HepG2 (cell line): ENCODE measurements around the gene EEF1A2. TPM values are rescaled to one million over a fixed set of nuclear protein-coding genes. Genes with fewer than 3 reads are reported as not detected.

ENCODE experiments used
- AGO1 ChIP-seq: fragments of 200-400 bp; formaldehyde crosslinking; IDR thresholded peaks from 2 replicates; pipeline ENCODE4 v1.6.1; 2017; ENCODE audit warnings: mild to moderate bottlenecking, low read depth, low read length, moderate library complexity; ENCODE audit not compliant: poor library complexity, severe bottlenecking
- ATF7 ChIP-seq, 2 experiments: fragments of 450-650 bp in 1 of 2; sonication (generic) in 1 of 2; formaldehyde crosslinking in 1 of 2; IDR thresholded peaks; 2 replicates each; pipeline versions ENCODE4 v1.4.0 to v1.6.1; 2016 to 2020; ENCODE audit warnings: antibody characterized with exemption in 1 of 2, mild to moderate bottlenecking in 1 of 2, missing genetic modification reagents in 1 of 2
- BCL3 ChIP-seq: sonication (generic); formaldehyde crosslinking; IDR thresholded peaks from 2 replicates; pipeline ENCODE4 v1.5.1; 2020; ENCODE audit warnings: mild to moderate bottlenecking, missing genetic modification reagents, moderate library complexity
- CBFB ChIP-seq: sonication (generic); formaldehyde crosslinking; IDR thresholded peaks from 2 replicates; pipeline ENCODE4 v1.4.0; 2020; ENCODE audit warnings: missing genetic modification reagents
- CC2D1A ChIP-seq: sonication (generic); formaldehyde crosslinking; IDR thresholded peaks from 2 replicates; pipeline ENCODE4 v1.8.1; 2023; ENCODE audit warnings: mild to moderate bottlenecking, missing genetic modification reagents
- GATAD1 ChIP-seq: IDR thresholded peaks from 2 replicates; pipeline ENCODE4 v1.6.1; 2016; ENCODE audit warnings: missing genetic modification reagents, missing compliant biosample characterization
- JDP2 ChIP-seq: sonication (generic); formaldehyde crosslinking; IDR thresholded peaks from 2 replicates; pipeline ENCODE4 v1.8.1; 2022; ENCODE audit warnings: missing genetic modification reagents, borderline replicate concordance
- NFE2L1 ChIP-seq: sonication (generic); formaldehyde crosslinking; IDR thresholded peaks from 2 replicates; pipeline ENCODE4 v1.4.0; 2020; ENCODE audit warnings: missing genetic modification reagents, mild to moderate bottlenecking, borderline replicate concordance
- NRL ChIP-seq: sonication (generic); formaldehyde crosslinking; IDR thresholded peaks from 2 replicates; pipeline ENCODE4 v1.5.0; 2020; ENCODE audit warnings: missing genetic modification reagents, mild to moderate bottlenecking, moderate library complexity, borderline replicate concordance
- PCBP2 ChIP-seq: fragments of 200-400 bp; formaldehyde crosslinking; optimal IDR thresholded peaks from 2 replicates; pipeline ENCODE3; 2018; ENCODE audit warnings: low read length, low read depth; ENCODE audit not compliant: poor library complexity, severe bottlenecking
- RAD21 ChIP-seq: fragments of 450-650 bp; formaldehyde crosslinking; IDR thresholded peaks from 2 replicates; pipeline ENCODE4 v1.5.0; 2020; ENCODE audit warnings: mild to moderate bottlenecking
- RBM39 ChIP-seq: fragments of 200-400 bp; formaldehyde crosslinking; IDR thresholded peaks from one replicate; pipeline ENCODE4 v1.6.1; 2018; ENCODE audit warnings: antibody characterized with exemption, mild to moderate bottlenecking, low read depth, low read length; ENCODE audit not compliant: poor library complexity, severe bottlenecking
- SETDB1 ChIP-seq: sonication (generic); formaldehyde crosslinking; IDR thresholded peaks from 2 replicates; pipeline ENCODE4 v1.5.1; 2020; ENCODE audit warnings: missing genetic modification reagents, mild to moderate bottlenecking, borderline replicate concordance
- SP2 ChIP-seq: sonication (generic); formaldehyde crosslinking; IDR thresholded peaks from 2 replicates; pipeline ENCODE4 v1.5.1; 2020; ENCODE audit warnings: mild to moderate bottlenecking, missing genetic modification reagents
- SSRP1 ChIP-seq: IDR thresholded peaks from 2 replicates; pipeline ENCODE4 v1.6.1; 2016; ENCODE audit warnings: control low read depth
- TEAD2 ChIP-seq: sonication (generic); formaldehyde crosslinking; IDR thresholded peaks from 2 replicates; pipeline ENCODE4 v1.9.0; 2021; ENCODE audit warnings: missing genetic modification reagents
- THAP9 ChIP-seq: sonication (generic); formaldehyde crosslinking; IDR thresholded peaks from 2 replicates; pipeline ENCODE4; 2020; ENCODE audit warnings: missing genetic modification reagents, mild to moderate bottlenecking, borderline replicate concordance
- XRCC5 ChIP-seq: fragments of 200-400 bp; formaldehyde crosslinking; optimal IDR thresholded peaks from 2 replicates; pipeline ENCODE3; 2017; ENCODE audit warnings: mild to moderate bottlenecking, low read length
- ZKSCAN8 ChIP-seq: IDR thresholded peaks from 2 replicates; pipeline ENCODE4 v1.6.1; 2016; ENCODE audit warnings: borderline replicate concordance, missing genetic modification reagents, missing compliant biosample characterization
- ZNF224 ChIP-seq: sonication (generic); formaldehyde crosslinking; IDR thresholded peaks from 2 replicates; pipeline ENCODE4 v1.5.0; 2020; ENCODE audit warnings: mild to moderate bottlenecking, missing genetic modification reagents
- ZNF235 ChIP-seq: sonication (generic); formaldehyde crosslinking; IDR thresholded peaks from 2 replicates; pipeline ENCODE4 v1.8.1; 2023; ENCODE audit warnings: mild to moderate bottlenecking, missing genetic modification reagents, borderline replicate concordance
- ZNF274 ChIP-seq: sonication (generic); formaldehyde crosslinking; IDR thresholded peaks from 2 replicates; pipeline ENCODE4 v1.5.1; 2020; ENCODE audit warnings: mild to moderate bottlenecking, missing genetic modification reagents
- ZNF333 ChIP-seq: sonication (generic); formaldehyde crosslinking; IDR thresholded peaks from 2 replicates; pipeline ENCODE4 v1.4.0; 2020; ENCODE audit warnings: mild to moderate bottlenecking, missing genetic modification reagents, borderline replicate concordance
- ZNF547 ChIP-seq: sonication (generic); formaldehyde crosslinking; IDR thresholded peaks from 2 replicates; pipeline ENCODE4 v1.5.1; 2020; ENCODE audit warnings: mild to moderate bottlenecking, missing genetic modification reagents
- polyA plus RNA-seq, 8 experiments: library from polyadenylated mRNA; depleted of rRNA in 3 of 8; stranded (reverse) in 7 of 8; unstranded in 1 of 8; fragments of >200 nt; fragmentation: Illumina TruSeq in 4 of 8; extraction: Trizol in 4 of 8; gene quantifications; 2 replicates each; pipeline versions ENCODE4 v1.2.1 to v1.2.3, GENCODE V29; 2011 to 2016; ENCODE audit warnings: low read depth in 4 of 8, missing spikeins in 1 of 8, mixed read lengths in 1 of 8; ENCODE audit not compliant: insufficient read depth in 1 of 8
- total RNA-seq, 5 experiments: library from RNA; depleted of rRNA; stranded (reverse); fragments of >200 nt; fragmentation: Illumina TruSeq; extraction: Trizol; gene quantifications; 2 replicates each; pipeline ENCODE4 v1.2.3, GENCODE V29; 2016; ENCODE audit warnings: low read depth in 1 of 5

Gene EEF1A2
- total and polyA plus RNA-seq, 2 of the 13 experiments (the other 11 are each of a cell fraction or from before 2014, with no cell fraction given), result 0.44 to 0.87 TPM

- TF ChIP-seq PCBP2 (no peak), XRCC5 (no peak), TEAD2 (CRISPR knock-in tag) (no peak), ATF7 (IDR thresholded peaks at IDR 0.05) (no peak), ATF7 (CRISPR knock-in tag; IDR thresholded peaks at IDR 0.05) (0 out of 2 replicates have a peak, but pooled peaks have one; percentile 8), ZNF333 (peak; percentile 75), ZNF547 (CRISPR knock-in tag) (0 out of 2 replicates have a peak, but pooled peaks have one; percentile 3), GATAD1 (no peak), NFE2L1 (no peak), BCL3 (CRISPR knock-in tag) (peak; percentile 18; the same call in 1 of the 2 replicates), JDP2 (CRISPR knock-in tag) (no peak), RAD21 (CRISPR knock-in tag) (no peak), AGO1 (no peak), SETDB1 (CRISPR knock-in tag) (no peak), ZNF224 (CRISPR knock-in tag) (no peak), ZKSCAN8 (no peak), ZNF235 (CRISPR knock-in tag) (0 out of 2 replicates have a peak, but pooled peaks have one; percentile 60), CBFB (0 out of 2 replicates have a peak, but pooled peaks have one; percentile 31), RBM39 (no peak), SP2 (0 out of 2 replicates have a peak, but pooled peaks have one; percentile 10), THAP9 (CRISPR knock-in tag) (no peak), CC2D1A (CRISPR knock-in tag) (no peak), NRL (CRISPR knock-in tag) (0 out of 2 replicates have a peak, but pooled peaks have one; percentile 48), SSRP1 (no peak), ZNF274 (CRISPR knock-in tag) (peak; percentile 54; the same call in 1 of the 2 replicates)
Measured at GRCh38 chr20:63536997-63537524, 38.2 kb upstream of the EEF1A2 start, which contains the start of gene PTK6 (continued).
